Activated CD8-positive, alpha-beta memory T cell treated with anti-CD3 and anti-CD28 coated beads, Interleukin-2, amount 50 U/mL, for 24 hours (primary cell): ENCODE measurements around the gene ATP2A2.
"Not testable (repeated sequence)": the region's sequence is repeated elsewhere in the genome, so short reads cannot be mapped to it uniquely, and the experiment has no call there.

Experiments used
- DNase-seq: peaks from one replicate; pipeline ENCODE4 v3.0.0-alpha.2; 2020; ENCODE audit errors: extremely low read depth

ATP2A2 gene

GRCh38 chr12:110367181-110367864 is 86.3 kb downstream of the ATP2A2 start:
- no peak for DNase-seq

GRCh38 chr12:110369992-110370391 is 88.9 kb downstream of the ATP2A2 start:
- DNase-seq, result no peak

- DNase-seq, result no peak
Observed at GRCh38 chr12:110370732-110371231, 89.7 kb downstream of the ATP2A2 start.

GRCh38 chr12:110371408-110372055 is 90.5 kb downstream of the ATP2A2 start:
- no peak for DNase-seq

- no peak for DNase-seq
Observed at GRCh38 chr12:110372056-110372425, 91.0 kb downstream of the ATP2A2 start.

GRCh38 chr12:110373025-110373424 is 92.0 kb downstream of the ATP2A2 start:
- no peak for DNase-seq

- DNase-seq, result no peak
Observed at GRCh38 chr12:110373425-110373824, 92.4 kb downstream of the ATP2A2 start.

GRCh38 chr12:110373962-110374611 is 93.0 kb downstream of the ATP2A2 start:
- no peak for DNase-seq

- not testable (repeated sequence) for DNase-seq
Observed at GRCh38 chr12:110378131-110378790, 97.2 kb downstream of the ATP2A2 start.

- DNase-seq, result no peak
Observed at GRCh38 chr12:110379197-110379596, 98.2 kb downstream of the ATP2A2 start.

GRCh38 chr12:110379631-110380030 is 98.6 kb downstream of the ATP2A2 start:
- DNase-seq, result no peak

- no peak for DNase-seq
Observed at GRCh38 chr12:110382683-110383082, 101.6 kb downstream of the ATP2A2 start.
